NCI-H510A treated with DMSO at 0.1 percent for 48 hours (cell line): ENCODE data around the gene GLYR1.

Experiments used
- DNase-seq: peaks from one replicate; lab custom pipeline; 2025; lab: John Stamatoyannopoulos, UW

The GLYR1 gene

DNA sequence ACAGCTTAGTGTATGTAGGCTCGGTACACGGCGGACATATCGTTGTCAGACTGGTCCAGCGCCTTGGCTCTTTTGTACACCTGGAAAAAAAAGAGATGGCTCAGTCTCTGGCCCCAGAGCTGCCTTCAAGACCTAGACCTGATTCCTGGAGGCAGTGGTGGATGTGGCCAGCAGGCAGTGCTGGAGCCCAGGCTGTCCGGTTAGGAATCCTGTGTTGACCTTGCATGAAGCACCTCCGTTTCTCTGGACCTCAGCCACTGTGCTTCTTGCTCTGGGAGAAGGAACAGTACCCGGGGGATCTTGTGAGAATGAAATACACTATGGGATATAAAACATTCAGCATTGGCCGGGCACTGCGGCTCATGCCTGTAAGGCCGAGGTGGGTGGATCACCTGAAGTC, 41.9 kb downstream of the GLYR1 start:
- DNase-seq: no peak

DNA sequence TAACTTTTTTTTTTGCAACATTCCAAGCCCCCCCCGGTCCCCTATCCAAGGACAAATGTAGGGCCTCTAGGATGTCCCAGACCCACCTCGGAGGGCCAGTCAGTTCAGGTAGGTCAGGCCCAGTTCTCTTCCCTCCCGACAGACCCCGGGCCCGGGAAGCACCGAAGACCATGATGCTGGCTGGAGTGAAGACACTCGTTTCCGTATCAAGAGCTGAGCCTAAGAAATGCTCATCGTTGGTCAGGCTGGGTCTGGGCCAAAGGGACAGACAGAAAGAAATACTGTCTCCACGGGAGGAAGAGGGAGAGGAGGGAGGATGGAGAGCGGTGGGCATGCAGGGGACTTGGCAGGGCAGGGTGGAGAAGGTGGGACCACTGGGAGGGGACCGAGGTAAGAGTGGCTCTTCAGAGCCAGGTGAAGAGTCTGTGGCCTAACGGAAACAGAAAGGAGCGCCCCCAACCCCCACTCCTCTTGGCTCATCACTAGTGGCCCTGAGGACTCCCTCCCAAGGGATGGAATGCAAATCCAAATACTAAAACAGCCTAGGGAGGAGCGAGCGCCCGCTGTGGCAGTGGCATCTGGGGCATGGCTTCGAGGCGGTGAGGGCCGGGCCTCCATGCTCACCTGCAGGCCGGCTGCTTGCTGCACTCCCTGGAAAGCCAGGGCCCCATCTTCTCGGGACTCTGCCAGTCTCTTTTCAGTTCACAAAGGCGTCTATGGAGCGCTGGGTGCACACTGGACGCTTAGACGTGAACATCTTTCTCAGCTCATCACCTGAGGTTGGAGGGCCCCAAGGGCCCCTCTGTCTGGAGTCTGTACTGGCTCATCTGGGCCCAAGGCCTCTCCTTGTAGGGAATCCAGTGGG, 43.0 kb downstream of the GLYR1 start:
- no peak for DNase-seq

DNA sequence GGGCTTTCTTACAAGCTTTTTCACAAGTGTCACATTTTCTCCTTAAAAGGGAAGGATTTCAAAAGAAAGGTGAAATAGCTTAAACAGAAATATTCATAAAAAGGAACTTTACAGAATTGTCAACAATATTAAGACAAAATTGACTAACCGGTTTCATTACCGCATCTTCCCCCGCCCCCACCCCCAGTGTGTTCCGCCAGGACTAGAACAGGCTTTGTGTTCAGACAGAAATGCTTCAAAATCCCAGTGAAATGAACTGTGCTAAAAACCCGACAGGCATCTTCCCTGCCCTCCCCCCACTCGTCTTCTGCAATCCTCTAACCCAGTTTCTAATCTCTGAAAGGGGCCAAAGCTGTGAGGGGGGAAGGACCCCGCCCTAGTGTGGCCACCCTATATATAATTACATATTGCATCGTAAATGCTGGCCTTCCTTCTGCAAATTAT, 43.7 kb downstream of the GLYR1 start:
- DNase-seq: no peak

DNA sequence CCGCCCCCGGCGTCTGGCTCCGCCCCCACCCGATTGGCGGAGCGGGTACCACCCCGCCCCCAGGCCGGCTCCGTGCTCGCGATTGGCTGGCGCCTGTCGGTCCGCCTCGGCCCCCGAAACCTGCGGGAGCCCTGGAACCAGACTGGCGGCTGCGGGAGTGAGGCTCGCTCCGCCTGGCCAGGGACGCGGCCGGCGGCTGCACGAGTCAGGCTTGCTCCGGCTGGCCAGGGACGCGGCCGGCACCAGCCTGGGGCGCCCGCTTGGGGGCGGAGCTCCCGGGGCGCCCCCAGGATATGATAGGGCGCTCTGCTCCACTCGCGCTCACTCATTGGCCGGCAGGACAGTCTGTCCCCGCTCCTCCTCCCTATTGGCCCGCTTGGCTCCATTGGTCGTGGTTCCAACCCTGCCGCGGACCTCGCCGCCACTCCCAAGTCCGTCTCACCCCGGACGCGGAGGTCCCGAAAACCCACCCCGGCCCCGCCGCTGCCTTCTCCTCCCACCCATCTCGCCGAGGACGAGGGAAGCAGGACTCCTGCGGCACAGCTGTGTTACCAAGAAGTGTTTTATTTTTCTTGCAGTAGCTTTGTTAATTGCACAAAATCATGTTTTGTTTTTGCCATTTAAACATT, 44.3 kb downstream of the GLYR1 start:
- peak; percentile 77 for DNase-seq

DNA sequence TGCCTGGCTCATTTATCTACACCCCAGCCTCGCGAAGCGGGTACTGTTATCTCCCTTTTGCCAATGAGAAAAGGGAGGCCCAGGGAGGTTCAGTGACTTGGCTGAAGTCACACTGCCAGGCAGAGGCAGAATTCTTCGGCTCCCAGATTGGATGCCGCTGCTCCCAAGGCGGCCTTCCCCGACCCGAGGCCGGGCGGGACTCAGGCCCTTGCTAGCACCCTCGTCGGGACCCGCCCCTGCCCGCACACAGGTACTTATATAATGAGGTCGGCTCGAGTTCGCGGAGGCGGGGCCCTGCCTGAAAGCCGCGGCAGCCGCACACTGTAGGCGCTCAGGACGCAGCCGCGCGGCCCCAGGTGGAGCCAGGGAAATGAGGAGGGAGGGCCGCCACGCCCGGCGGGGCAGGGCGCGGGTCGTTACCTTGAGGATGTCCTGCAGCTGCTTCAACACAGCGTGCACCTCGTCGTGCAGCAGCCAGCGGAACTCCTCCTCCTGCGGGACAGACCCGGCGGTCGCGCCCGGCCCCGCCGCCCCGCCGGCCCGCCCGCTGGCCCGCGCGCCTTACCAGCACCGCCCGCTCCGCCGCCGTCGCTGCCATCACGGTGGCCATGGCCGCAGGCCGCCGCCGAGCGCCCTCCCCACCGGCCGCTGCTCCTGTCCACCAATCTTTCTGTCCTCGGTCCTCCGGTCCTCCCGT, 45.0 kb downstream of the GLYR1 start, which contains the start of gene ROGDI:
TSS of gene ROGDI (minus strand) at position 672 of the 697 bp plus-strand sequence. CDS start at position 610, 62 bp downstream.
- DNase-seq: peak; percentile 84

DNA sequence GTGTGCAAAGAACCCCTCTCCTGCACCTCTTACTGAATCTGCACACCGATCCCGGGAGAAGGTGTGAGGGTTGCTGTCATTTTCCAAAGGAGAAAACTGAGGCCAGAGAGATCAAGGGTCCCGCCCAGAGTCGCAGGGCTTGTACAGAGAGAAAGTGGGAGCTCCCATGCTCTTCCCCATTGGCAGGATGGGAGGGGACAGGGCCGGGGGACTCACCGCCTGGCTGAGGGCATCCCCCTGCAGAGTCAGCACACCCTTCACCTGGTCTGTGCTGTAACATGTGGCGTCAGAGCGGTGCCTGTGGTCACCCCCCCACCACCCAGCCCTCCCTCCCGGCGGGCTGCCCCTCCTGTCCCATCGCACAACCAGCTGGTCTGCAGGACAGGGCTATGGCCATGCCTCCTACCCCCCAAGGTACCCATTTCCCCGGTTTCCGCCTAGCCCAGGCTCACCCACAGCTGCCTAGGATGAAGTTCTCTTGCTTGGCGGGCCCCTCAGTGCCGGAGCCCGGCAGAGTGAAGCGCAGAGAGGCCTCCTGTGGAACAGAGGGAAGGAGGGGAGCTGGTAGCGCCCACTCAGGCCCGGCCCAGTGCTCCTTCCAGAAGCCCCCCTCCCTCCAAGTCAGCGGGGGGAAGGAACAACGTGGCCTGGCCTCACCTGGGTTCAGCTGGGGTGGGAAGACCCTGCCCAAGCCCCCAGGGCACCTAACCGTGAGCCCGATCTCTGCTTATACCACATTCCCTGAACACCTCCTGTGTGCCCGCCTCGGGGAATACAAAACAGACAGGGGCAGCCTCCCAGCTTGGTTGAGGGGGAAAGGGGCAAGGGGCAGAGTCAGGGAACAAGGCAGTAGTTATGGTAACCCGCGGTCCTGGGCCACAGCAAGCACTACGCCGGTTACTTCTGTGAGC, 45.8 kb downstream of the GLYR1 start:
- no peak for DNase-seq

DNA sequence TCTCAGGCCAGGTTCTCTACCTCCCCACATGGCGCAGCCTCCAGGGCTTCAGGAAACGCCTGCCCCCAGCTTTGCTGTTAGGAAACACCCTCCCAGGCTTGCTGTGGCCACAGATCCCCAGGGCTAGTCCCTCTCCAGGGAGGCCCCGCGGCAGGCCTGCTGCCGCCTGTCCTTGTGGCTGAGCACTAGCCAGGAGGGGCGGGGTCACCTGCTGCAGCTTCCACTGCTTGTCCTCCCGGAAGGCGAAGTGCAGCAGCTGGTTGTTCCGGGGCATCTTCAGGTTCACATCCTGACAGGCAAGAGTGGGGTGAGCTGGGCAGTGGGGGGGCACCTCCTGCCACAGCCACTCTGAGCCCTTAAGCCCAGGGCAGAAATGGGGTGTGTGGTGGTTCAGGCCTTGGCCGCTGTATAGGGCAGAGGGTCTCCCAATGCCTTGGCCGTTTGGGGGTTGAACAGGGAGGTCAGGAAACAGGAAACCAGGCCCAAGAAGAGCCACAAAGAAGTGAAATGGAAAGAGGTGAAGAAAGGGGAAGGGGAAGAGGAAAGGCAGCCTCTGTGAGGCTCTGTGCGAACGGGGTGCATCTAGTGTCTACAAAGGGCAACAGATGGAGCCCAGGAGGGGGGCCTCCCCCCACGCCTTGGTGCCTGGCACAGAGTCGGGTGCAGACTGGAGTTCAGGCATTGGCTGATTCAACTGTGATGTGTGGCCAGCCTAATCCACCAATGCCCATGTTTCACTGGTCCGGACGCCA, 46.6 kb downstream of the GLYR1 start:
- peak; percentile 59 for DNase-seq

DNA sequence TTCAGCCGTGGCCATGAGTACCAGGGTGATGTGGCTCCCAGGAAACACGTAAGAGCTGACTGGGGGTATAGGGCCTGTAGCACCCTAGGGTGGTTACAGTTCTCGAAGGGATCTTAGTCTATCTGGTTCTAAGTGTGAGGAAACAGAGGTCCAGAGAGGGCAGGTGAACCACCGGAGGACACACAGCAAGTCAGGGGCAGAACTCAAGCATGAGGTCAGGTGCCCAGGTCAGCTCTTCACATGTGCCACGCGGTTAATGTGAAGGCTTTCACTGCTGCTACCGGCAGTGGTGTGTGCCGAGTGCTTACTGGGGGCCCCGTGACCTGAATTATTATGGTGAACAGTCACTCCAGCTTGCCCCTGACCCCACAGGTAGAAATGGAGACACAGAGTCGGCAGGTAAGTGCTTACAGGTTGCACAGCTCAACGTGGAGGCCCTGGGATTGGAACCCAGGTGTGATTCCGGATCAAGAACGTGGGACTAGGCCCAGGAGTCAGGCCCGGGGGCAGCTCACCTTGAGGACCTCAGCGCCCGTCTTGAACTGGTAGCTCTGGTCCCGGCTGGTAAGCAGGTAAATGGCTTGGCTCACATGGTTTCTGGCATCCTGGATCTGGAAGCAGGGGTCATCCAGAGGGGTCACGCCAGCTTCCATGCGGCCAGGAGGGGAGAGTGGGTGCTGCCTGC, 47.8 kb downstream of the GLYR1 start:
- DNase-seq: no peak

DNA sequence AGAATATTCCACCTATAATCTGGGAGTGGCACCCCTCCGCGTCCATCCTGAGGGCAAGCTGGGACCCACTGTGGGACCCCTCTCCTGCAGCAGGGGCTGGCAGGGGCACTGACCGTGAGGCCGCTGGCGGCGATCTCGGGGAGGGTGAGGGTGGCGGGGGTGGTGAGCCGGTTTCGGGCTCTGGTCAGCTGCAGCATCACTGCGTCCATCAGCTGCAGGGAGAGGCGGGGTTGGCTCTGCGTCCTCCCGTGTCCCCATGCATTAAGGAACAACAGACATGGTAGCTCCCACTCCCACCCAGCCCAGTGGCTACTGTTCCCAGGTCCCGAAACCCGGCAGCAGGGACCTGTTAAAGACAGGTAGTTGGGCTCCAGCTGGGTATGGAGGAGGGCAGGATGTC, 48.6 kb downstream of the GLYR1 start:
- no peak for DNase-seq

DNA sequence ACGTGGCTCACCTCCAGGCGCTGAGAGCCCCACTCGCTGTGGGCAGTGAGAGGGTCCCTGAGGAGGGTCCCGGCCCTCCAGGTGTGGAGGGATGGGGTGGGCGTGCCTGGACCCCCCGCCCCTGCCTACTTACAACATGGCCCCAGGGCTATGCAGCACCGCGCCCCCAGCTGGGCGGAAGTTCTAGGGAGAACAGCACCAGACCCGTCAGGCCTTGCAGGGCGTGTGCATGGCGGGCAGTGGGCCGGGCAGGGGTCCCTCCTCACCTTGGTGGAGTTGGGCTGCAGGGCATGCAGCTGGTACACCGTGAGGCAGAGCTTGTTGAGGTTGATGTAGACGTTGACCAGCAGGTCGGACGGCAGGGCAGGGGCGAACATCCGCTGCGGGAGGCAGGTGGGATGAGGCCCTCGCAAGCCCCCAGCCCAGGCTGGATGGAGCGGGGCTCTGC, 49.3 kb downstream of the GLYR1 start:
- no peak for DNase-seq

DNA sequence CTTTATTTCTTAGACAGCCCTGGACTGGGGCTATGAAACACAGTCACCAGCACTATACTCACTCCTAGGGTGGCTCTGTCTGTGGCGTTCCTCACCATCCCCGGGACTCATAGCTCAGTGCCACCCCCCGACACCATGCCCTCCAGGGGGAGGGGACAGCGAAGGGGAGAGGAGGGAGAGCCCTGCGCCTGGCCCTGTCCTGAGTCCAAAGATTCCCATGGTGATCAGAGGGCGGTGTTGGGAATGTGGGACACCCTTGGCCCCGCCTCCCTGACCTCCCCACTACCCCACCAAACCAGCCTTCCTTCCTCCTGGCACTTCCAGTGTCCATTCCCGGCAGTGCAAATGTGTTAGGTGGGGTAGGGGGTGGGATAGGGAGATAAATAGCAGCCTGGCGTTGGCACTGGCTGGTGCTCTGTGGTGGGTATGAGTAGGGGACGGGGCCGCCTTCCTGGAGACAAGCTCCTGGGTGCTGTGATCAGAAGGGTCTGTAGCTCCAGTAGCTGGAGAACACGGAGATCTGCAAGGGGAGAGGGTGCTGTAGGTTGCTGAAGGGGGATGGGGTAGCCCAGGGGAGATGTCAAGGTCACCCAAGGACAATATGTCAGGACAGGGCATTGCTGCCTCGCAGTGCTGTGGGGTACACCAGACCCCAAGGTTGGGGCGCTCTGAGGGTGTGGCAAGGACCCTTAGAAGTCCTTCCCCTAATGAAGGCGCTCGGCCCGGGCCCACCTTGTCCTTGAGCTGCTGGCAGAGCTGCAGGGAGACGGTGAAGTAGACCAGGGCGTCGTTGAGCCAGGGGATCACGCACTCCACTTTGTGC, 49.9 kb downstream of the GLYR1 start:
- DNase-seq: no peak

DNA sequence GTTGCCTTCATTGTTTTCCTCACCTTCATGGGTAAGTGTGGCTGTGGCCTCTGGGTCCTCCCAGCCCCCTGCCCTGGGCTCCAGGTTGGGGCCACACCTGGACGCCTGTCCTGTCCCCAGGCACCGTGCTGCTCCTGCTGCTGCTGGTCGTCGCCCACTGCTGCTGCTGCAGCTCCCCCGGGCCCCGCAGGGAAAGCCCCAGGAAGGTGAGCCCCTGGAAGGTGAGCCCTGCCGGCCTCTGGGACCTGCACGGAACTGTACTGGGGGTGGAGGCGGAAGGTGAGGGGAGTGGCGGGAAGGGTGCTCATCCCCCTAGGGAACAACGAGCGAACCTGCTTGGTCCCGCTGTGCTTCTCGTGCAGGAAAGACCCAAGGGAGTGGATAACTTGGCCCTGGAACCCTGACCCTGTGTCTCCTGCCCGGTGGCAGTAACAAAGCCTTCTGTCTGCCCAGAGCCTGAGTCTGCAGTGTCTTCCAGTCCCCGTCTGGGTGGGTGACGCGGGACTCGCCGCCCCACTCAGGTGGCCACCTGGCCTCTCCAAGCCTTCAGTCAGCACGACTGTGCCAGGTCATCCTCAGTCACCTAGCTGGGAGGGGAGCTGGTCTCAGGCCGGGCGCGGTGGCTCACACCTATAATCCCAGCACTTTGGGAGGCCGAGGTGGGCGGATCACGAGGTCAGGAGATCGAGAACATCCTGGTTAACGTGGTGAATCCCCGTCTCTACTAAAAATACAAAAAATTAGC, 51.1 kb downstream of the GLYR1 start:
- no peak for DNase-seq

DNA sequence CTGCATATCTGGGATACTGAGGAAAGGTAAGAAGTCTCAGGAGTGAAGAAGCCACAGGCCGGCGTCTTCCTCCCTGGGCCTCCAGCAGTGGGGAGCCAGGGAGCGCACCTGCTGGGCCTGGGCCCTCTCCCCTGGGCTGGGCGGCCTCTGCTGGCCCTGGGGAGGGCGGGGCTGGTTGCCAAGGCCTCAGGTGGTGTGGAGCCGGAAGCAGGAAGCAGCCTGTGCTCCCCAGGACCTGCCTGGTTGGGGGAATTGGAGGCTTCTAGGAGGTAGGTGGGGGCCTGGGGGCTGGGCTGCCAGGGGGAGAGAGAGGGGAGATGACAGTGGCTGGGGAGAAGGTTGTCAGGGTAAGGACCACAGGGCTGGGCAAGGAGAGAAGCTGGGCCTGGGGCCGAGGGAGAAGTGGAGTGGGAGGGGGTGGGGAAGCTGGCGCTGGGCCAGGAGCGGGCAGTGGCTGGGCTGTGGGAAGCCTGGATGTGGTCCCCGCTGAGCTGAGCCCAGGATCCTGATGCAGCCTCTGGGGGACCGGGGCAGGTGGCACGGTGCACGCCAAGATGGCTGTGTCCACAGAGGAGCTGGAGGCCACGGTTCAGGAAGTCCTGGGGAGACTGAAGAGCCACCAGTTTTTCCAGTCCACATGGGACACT, 51.8 kb downstream of the GLYR1 start, which contains the start of gene SMIM22:
TSS of gene SMIM22 (plus strand) at position 189 of the 647 bp plus-strand sequence. CDS start at position 555, 366 bp downstream.
- DNase-seq: peak; percentile 51

DNA sequence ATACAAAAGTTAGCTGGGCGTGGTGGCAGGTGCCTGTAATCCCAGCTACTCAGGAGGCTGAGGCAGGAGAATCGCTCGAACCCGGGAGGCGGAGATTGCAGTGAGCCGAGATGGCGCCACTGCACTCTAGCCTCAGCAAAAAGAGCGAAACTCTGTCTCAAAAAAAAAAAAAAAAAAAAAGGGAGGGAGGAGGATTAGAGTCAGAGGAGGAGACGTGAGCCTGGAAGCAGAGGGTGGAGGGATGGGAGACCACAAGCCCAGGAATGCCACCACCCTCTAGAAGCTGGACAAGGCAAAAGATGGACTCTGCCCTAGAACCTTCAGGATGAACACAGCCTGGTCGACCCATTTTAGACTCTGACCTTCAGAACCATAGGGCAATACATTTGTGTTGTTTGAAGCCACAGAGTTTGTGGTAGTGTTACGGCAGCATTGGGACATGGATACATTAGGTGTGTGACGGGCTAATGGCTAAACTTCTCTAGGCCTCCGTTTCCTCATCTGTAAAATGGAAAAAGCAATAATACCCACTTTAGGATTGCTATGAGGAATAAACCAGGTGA, 54.1 kb downstream of the GLYR1 start:
- DNase-seq: no peak

DNA sequence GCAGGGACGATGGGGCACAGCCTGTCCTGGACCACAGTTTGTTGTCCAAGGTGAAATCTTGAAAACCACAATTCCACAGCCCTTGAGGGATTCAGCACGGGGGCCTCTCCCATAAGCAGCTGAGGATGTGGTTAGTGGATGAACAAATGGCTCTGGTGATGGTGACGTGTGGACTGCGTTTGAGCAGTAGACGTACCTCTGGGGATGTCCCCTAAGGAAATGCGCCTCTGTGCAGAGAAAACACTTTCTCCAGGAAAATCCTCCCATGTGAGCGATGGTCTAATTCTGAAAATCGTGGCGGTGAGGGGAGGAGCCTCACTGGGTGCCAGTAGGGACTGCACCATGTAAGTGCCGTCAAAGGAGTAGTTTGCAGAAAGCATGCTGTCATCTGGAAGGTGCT, 56.2 kb downstream of the GLYR1 start:
- DNase-seq: no peak

DNA sequence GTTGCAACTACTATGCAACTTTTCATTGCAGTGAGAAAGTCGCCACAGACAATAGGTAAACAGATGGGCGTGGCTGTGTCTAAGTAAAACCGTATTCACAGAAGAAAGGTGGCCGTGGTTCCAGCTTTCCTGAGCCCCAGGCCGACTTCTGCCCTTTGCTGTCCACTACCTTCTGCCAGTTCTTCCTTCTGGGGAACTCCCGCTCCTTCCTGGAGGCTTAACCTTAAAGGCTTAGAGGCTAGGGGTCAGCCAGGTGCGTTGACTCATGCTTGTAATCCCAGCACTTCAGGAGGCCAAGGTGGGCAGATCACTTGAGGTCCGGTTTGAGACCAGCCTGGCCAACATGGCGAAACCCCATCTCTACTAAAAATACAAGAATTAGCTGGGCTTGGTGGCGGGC, 56.8 kb downstream of the GLYR1 start:
- DNase-seq: no peak

DNA sequence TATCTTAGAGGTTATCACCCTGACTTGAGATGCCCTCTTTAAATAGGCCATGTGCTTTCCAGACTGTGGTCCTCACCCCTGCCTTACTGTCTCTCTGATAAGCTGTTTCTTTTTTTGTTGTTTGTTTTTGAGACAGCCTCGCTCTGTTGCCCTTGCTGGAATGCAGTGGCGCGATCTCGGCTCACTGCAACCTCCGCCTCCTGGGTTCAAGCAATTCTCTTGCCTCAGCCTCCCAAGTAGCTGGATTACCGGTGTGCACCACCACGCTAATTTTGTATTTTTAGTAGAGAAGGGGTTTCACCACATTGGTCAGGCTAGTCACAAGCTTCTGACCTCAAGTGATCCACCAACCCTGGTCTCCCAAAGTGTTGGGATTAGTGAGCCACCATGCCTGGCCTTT, 58.2 kb downstream of the GLYR1 start:
- no peak for DNase-seq

DNA sequence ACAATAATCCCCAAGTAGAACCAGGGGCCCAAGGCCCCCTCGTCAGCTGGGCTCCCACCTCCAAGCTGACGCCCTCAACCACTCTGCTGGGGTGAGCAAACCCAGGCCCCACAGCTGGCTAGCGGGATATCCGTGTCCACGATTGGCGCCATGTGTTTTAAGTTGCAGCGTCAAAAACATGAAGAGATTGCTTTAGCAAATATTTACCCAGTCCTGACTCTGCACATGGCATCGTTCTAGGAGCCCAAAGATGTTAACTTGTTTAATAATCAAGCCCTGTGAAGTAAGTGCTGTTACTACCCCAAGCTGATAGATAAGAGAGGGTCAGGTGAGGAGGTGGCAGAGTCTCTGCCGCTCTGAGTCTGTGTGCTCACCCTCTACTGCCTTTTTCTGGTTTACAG, 58.6 kb downstream of the GLYR1 start:
- DNase-seq: peak; percentile 45
